Ammon's horn (tissue), 1 donor: ENCODE results near the gene TMEM129.

Experiments used
- DNase-seq: peaks from one replicate; pipeline ENCODE4 v3.0.0-alpha.2; 2016; ENCODE audit warnings: low spot score

Gene TMEM129, protein sequence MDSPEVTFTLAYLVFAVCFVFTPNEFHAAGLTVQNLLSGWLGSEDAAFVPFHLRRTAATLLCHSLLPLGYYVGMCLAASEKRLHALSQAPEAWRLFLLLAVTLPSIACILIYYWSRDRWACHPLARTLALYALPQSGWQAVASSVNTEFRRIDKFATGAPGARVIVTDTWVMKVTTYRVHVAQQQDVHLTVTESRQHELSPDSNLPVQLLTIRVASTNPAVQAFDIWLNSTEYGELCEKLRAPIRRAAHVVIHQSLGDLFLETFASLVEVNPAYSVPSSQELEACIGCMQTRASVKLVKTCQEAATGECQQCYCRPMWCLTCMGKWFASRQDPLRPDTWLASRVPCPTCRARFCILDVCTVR

DNA sequence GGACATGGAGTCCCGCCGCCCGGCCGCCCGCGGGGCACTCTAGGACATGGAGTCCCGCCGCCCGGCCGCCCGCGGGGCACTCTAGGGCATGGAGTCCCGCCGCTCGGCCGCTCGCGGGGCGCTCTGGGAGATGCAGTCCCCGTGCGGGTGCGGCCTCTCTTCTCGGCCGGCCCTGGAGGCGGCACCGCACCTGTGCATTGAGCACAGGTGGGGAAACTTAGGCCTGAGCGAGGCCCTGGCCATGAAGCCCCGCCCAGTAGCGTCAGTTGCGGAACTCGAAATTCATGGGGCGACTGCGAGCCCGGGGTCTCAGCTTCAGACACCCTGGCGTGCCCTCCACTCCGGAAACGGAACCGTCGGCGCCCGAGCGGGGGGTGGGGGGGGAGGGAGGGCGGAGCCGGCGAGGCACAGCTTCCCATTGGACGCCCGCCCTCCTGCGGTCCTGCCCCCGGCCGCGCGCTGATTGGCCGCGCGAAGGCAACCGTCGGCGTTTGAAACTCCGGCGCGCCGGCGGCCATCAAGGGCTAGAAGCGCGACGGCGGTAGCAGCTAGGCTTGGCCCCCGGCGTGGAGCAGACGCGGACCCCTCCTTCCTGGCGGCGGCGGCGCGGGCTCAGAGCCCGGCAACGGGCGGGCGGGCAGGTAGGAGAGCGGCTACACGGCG lies at the start of gene TMEM129, which contains the start of gene TACC3:
TSS of gene TMEM129 (minus strand) at position 321 of the 663 bp plus-strand sequence. CDS start 486 bp downstream, outside the sequence.
TSS of gene TACC3 (plus strand) at position 519 of the 663 bp plus-strand sequence. CDS start 1,901 bp downstream, outside the sequence.
- peak; percentile 96 for DNase-seq

DNA sequence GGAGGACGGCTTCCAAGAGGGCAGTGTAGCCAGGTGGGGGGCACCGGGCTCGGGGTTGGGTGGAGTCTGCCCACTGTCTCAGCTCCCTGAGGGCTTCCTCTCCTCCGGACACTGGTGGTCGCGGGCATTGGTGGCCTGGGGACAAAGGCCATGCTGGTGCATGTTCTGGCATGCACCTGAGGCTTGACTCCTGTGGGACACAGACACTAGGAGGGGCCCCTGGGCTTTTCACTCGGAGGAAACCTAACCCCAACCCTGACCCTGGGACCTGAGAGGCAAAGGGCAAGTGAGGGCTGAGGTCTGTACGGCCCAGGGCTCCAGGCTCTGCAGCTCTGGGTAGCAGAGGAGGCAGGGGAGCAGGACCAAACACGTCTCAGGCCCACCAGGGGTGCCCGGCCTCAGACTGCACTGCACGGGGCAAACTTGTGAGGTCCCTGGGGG lies 49.7 kb upstream of the TMEM129 start:
- no peak for DNase-seq

GRCh38 chr4:1770245-1770644 lies 49.1 kb upstream of the TMEM129 start:
- DNase-seq: no peak

- no peak for DNase-seq
Measured at GRCh38 chr4:1769692-1770091, 48.6 kb upstream of the TMEM129 start.

- DNase-seq: no peak
Measured at GRCh38 chr4:1768367-1769034, 47.4 kb upstream of the TMEM129 start.

DNA sequence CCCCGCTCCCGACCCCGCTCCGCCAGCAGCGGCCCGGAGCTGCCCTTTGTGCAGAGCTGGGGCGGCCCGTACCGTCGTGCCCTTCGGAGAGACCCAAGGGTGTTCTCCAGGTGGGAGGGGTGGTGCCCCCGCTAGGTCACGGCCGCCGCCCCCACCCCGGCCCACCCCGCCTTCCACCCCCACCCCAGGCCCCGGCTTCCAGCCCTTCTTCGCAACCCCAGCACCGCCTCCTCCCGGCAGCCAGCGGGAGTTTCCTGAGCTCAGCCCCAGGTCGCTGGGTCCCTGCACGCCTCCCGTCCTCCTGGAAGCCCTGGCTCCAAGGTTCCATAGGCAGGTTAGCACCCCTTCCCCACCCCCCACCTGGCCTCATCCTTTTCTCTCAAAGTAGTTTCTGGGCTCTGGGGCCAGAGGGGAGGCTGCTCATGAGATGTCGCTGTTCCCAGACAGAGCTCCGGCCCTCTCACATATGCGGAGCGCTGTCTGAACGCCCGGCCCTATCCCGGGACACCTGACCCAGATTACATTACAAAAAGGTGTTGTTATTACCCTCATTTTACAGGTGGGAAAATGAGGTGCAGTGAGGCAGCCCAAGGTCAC lies 46.7 kb upstream of the TMEM129 start:
- no peak for DNase-seq

DNA sequence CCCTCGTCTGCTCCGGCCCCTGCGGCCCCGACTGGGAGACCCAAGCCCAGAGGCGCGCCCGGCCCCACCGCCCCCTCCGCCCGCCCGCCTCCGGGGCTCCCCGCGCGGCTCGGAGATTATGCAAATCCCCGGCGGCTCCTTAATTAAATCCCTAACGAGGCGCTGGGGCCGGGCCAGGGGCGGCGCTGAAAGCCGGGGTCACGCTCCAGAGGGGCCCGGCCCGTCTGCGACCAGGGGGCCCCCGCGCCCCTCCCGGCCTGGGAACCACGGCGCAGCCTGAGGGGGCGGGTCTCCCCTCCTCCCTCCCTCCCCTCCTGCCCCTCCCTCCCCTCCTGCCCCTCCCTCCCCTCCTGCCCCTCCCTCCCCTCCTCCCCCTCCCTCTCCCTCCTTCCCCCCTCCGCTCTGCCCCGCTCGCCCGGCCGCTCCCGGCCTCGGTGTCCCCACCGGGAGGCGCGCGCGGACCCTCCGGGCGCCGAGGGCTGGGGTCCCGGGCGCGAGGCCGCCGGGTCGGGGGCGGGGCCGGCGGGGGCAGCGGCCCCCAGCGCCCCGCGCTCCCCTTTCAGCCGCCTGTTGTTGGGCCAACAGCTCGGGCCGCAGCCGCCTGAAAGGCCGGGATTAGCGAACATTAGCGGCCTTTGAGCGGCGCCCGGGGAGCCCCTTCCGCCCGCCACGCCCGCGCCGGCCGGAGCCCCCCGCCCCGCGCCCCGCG lies 46.1 kb upstream of the TMEM129 start:
- DNase-seq: no peak

GRCh38 chr4:1766106-1767060 lies 45.3 kb upstream of the TMEM129 start:
- DNase-seq: no peak

DNA sequence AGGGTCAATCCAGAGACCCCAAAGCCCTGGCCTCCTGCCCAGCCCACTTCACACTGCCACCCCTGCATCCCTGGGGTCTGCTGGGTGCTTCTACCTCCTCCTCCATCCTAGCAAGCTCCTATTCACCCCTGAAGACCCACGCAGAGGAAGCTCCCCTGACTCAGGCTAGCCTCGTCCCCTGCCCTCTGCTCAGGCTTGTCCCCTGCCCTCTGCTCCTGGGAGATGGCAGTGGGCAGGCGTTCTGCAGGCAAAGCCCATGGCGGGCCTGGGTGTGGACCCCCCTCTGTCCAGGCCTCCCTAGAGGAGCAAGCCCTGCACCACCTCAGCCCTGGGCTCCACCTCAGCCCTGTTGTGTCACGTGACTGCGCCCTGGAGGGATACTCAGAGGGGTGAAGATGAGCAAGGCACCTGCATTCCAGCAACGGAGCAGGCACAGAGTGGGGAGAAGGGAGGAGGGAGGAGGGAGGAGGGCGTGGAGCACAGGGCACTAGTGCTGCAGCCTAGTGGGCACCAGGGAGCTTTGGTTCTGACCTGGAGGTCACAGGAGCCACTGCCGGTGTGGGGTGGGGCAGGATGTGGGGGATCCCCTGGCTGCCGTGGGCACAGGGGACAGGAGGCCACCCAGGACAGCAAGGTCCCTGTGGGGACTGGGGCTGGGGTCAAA lies 44.4 kb upstream of the TMEM129 start:
- DNase-seq: no peak

DNA sequence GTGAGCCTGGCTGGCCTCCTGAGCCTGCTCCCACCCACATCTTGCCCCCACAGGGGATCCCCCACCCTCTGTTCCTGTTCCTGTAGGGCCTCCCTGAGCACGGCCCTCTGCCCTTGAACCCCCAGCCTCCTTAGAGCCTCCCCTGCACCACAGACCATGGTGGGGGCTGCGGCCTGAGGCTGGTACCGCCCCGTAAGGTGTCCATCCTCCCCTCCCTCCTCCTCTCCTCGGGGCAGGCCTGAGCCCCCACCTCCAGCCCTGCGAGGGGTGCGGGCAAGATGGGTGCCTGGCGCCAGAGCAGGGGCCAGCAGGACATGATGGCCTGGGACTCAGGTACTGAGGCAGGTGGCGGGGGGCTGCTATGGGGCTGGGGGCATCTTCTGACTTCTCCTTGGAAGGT lies 43.5 kb upstream of the TMEM129 start:
- DNase-seq: no peak

GRCh38 chr4:1763550-1764080 lies 42.5 kb upstream of the TMEM129 start:
- DNase-seq: no peak

GRCh38 chr4:1763070-1763549 lies 42.0 kb upstream of the TMEM129 start:
- DNase-seq: no peak

- no peak for DNase-seq
Measured at GRCh38 chr4:1762264-1763010, 41.3 kb upstream of the TMEM129 start.

GRCh38 chr4:1761130-1761689 lies 40.1 kb upstream of the TMEM129 start:
- no peak for DNase-seq

DNA sequence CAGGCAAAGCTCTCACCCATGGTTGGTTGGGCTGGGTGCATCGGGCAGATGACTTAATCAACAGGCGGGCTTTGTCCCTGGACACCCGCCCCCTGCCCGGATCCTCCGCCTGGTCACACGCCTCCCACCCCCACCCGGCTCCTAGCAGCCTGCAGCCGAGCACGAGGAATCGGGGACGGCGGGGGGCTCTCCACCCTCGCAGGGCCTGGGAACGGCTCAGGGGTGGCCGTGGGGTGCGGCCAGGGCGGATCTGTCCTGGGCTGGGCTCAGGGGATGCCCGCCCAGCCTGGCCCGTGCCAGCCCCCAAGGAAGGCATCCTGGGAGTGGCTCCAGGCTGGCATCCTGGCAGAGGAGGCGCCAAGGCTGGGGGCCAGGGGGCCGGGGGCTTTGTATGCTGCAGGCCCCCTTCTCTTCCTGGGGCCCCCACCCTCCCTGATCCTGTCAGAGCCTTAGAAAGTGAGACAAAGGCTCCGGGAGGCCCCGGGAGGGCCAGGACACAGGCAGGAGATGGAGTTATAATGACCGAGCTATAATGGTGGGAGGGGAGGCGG lies 39.5 kb upstream of the TMEM129 start:
- no peak for DNase-seq

DNA sequence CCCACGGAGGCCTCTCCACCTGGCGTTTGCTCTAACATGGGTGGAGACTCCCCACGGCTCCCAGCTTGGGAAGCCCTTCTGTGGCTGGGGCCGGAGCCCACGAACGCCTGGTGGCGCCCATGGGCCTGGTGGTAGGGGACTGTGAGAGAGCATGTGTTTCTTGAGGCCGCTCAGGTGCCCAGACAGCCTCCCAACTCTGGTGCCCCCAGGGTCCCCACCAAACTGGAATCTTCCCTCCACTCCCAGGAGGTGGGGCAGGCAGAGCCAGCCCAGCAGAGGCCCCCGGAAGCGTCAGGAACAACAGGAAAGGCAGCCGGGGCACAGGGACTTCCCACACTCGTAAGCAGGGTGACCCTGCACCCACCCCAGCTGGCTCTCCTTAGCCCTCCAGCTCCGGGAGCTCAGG lies 38.7 kb upstream of the TMEM129 start:
- DNase-seq: no peak

- no peak for DNase-seq
Measured at GRCh38 chr4:1759170-1759817, 38.2 kb upstream of the TMEM129 start.
